ENCODE measurements around the gene SLC35A3. TPM values are rescaled to one million over a fixed set of nuclear protein-coding genes. Genes with fewer than 3 reads are reported as not detected.

The SLC35A3 gene
- total RNA-seq, result 12.9 and 14.8 TPM in 2 replicates

GRCh38 chr1:99969729-99970621 is at the start of gene SLC35A3:
SLC35A3 (plus strand) TSS chr1:99969996; CDS start chr1:99993555, 23,559 bp downstream.
- peak; percentile 15 for DNase-seq (ENCODE audit: low read depth)

GRCh38 chr1:99934801-99935200 is 35.0 kb upstream of the SLC35A3 start:
- no peak for TF ChIP-seq CTCF (conservative IDR thresholded peaks at IDR 0.05; ENCODE audit: low read depth, low read length)
- H3K4me3 ChIP-seq (ENCODE audit: low read depth, low read length), result no peak overlapping the region
- DNase-seq (ENCODE audit: low read depth), result no peak

More at GRCh38 chr1:99969729-99970621, at the start of gene SLC35A3:
- peak within 1 kb of the TSS; percentile 90 for H3K4me3 ChIP-seq (ENCODE audit: low read depth, low read length)
- TF ChIP-seq CTCF (conservative IDR thresholded peaks at IDR 0.05; ENCODE audit: low read depth, low read length), result no peak

- TF ChIP-seq CTCF (conservative IDR thresholded peaks at IDR 0.05; ENCODE audit: low read depth, low read length), result no peak
- H3K4me3 ChIP-seq (ENCODE audit: low read depth, low read length), result no peak overlapping the region
- DNase-seq (ENCODE audit: low read depth), result no peak
Measured at GRCh38 chr1:99935534-99935933, 34.3 kb upstream of the SLC35A3 start.

GRCh38 chr1:99936071-99936470 is 33.7 kb upstream of the SLC35A3 start:
- no peak for TF ChIP-seq CTCF (conservative IDR thresholded peaks at IDR 0.05; ENCODE audit: low read depth, low read length)
- DNase-seq (ENCODE audit: low read depth), result no peak
- H3K4me3 ChIP-seq (ENCODE audit: low read depth, low read length), result no peak overlapping the region

- DNase-seq (ENCODE audit: low read depth), result no peak
- no peak overlapping the region for H3K4me3 ChIP-seq (ENCODE audit: low read depth, low read length)
- no peak for TF ChIP-seq CTCF (conservative IDR thresholded peaks at IDR 0.05; ENCODE audit: low read depth, low read length)
Measured at GRCh38 chr1:99942723-99943122, 27.1 kb upstream of the SLC35A3 start.

GRCh38 chr1:99943223-99943794 is 26.5 kb upstream of the SLC35A3 start:
- no peak overlapping the region for H3K4me3 ChIP-seq (ENCODE audit: low read depth, low read length)
- TF ChIP-seq CTCF (conservative IDR thresholded peaks at IDR 0.05; ENCODE audit: low read depth, low read length), result no peak
- DNase-seq (ENCODE audit: low read depth), result no peak

Data from epithelial cell of proximal tubule (primary cell).